Calu3 (cell line): ENCODE results near the gene MRPL46. TPM values are rescaled to one million over a fixed set of nuclear protein-coding genes. Genes with fewer than 3 reads are reported as not detected.
A peak's percentile ranks its signal among the peaks of the same experiment; 100 is the strongest.

Experiments
- BruUV-seq: library from RNA; stranded (reverse); fragments of 400-500 nt; replicated peaks from 2 replicates; lab custom pipeline; 2021; lab: Mats Ljungman, UMichigan
- CTCF ChIA-PET: fragments of 300-600 bp; sonication (Branson Sonifier 250); formaldehyde crosslinking; loops from one replicate; lab custom pipeline; 2022; ENCODE audit warnings: antibody characterized with exemption; lab: Charles Lee
- DNase-seq: peaks from one replicate; pipeline ENCODE4 v3.0.0; 2022
- H3K27ac Mint-ChIP-seq: one replicate; pipeline ENCODE4 v1.8.0; 2022; ENCODE audit warnings: mixed read lengths; ENCODE audit not compliant: unreplicated experiment
- H3K27me3 Mint-ChIP-seq: one replicate; pipeline ENCODE4 v1.8.0; 2022; ENCODE audit warnings: mixed read lengths; ENCODE audit not compliant: unreplicated experiment
- H3K36me3 Mint-ChIP-seq: one replicate; pipeline ENCODE4 v1.8.0; 2022; ENCODE audit warnings: mild to moderate bottlenecking, moderate library complexity, mixed read lengths; ENCODE audit not compliant: insufficient read depth, unreplicated experiment
- H3K4me1 Mint-ChIP-seq: one replicate; pipeline ENCODE4 v1.8.0; 2022; ENCODE audit warnings: mild to moderate bottlenecking, low read depth, mixed read lengths; ENCODE audit not compliant: unreplicated experiment
- H3K4me3 Mint-ChIP-seq: one replicate; pipeline ENCODE4 v1.8.0; 2022; ENCODE audit warnings: mild to moderate bottlenecking, low read depth, moderate library complexity, mixed read lengths; ENCODE audit not compliant: unreplicated experiment
- H3K9me3 Mint-ChIP-seq: one replicate; pipeline ENCODE4 v1.8.0; 2022; ENCODE audit warnings: low read depth, mixed read lengths; ENCODE audit not compliant: unreplicated experiment
- CTCF ChIP-seq: fragments of 200-600 bp; IDR thresholded peaks from one replicate; pipeline ENCODE4 v1.8.0; 2022; ENCODE audit warnings: antibody characterized with exemption; ENCODE audit not compliant: unreplicated experiment
- intact Hi-C: fragments of 100-400 bp; cut with micrococcal nuclease; formaldehyde crosslinking; loops from one replicate; pipeline ENCODE4 v1.10.0; 2022; ENCODE audit not compliant: unreplicated experiment
- total RNA-seq: library from RNA; stranded (reverse); gene quantifications from 2 replicates; pipeline ENCODE4 v1.2.3, GENCODE V29; 2022

MRPL46 gene
- total RNA-seq, 1 experiment from 2014 or later, result 47.6 TPM

DNA sequence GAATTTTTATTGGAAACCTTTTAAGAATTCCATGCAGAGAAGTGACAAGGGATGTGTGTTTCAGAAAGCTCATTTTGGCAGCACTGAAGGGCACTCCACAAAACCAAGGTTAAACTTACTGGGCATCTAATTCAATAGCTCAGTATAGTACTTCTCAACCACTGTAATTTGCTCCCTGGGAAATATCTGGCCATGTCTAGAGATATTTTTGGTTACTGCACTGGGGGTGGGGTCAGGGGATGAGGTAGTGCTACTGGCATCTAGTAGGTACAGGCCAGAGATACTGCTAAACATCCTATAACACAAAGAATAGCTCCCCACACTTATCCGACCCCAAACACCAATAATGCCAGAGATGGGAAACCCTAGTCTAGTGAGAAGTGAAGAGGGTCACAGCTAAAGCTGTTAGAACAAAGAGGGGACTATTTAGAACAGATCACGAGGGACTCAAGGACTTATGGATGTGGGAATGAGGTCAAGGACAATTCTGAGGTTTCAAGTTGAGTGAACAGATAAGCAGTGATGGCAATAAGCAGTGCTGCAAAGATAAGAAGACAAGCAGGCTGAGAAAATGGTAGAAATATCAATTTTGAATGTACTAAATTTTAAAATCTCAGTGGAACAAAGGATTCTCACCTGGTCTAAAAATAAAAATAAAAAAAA is 3.2 kb downstream of the MRPL46 start:
- CTCF ChIA-PET, result no interaction called here
- no peak for TF ChIP-seq CTCF
- Mint-ChIP-seq H3K36me3 (peaks cover 47% of the 10 kb centered on the region), H3K27me3 (no peaks in the 10 kb centered on the region), H3K9me3 (no peaks in the 10 kb centered on the region), H3K4me1 (peaks cover 12% of the 10 kb centered on the region), H3K4me3 (no peak overlapping the region), H3K27ac (no peak overlapping the region)
- no peak for DNase-seq
- intact Hi-C loops, result no loop called here
- no TSS peak for BruUV-seq

DNA sequence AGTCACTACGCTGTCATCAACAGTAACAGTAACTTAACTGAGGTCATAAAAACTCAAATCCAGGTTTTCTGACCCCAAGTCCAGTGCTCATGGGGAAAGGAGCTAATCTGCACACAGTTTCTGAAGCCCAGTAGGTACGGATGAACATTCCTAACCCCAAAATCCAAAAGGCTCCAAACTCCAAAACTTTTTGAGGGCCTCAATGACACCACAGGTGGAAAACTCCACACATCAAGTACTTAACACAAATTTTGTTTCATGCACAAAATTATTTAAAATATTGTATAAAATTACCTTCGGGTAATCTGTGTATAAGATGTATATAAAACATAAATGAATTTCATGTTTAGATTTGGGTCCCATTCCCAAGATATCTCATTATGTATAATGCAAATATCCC is 10.5 kb downstream of the MRPL46 start:
- TF ChIP-seq CTCF, result no peak
- BruUV-seq, result no TSS peak
- H3K36me3 Mint-ChIP-seq, result peaks cover 25% of the 10 kb centered on the region
- no peaks in the 10 kb centered on the region for H3K4me1 Mint-ChIP-seq
- H3K4me3 Mint-ChIP-seq, result no peak overlapping the region
- no peaks in the 10 kb centered on the region for H3K9me3 Mint-ChIP-seq
- H3K27ac Mint-ChIP-seq, result no peak overlapping the region
- peaks cover 2% of the 10 kb centered on the region for H3K27me3 Mint-ChIP-seq
- intact Hi-C loops, result no loop called here
- CTCF ChIA-PET, result no interaction called here
- DNase-seq, result no peak

DNA sequence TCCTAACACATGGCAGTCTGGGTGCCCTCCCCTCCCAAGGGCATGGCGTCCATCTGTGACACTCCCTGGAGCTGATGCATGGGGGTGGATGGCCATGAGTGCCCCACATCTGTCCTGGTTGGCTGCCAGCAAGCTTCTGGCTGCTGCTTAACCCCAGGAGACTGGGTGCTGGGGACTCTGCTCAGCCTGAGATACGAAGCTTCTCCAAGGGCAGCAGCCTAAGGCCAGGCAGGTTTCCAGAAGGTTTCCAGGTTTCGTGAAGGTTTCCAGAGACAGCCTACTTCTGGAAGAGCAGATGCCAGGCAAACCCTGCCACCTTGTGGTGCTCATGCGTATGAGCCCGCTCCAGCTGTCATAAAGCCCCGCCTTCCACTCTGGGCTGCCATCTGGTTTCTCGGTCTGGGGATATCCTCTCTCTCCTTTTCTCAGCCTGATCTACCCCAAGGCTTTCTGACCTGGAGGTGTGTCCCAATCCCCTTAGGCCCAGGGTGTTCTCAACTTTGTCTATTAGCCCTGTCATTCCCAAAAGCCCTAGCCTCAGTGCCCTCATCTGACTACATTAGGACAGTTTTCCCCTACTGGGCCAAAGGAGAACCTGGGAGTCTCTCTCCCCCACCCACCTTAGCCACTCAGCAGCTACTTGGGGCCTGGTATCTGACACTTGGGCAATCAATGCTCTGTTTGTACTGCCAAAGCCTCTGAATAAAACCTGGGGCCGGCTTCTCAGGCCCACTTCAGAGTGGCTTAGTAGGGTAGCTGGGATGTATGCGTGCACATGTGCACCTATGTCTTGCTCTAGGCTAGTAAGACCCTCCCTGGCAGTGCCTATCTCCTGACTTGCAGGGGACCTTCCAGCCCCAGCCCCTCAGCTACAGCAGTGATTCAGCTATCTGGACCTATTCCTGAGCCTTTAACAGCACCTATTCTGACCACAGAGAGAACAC is 12.0 kb downstream of the MRPL46 start:
- peak; percentile 66 for TF ChIP-seq CTCF
- DNase-seq, result peak; percentile 68
- peaks cover 18% of the 10 kb centered on the region for H3K27me3 Mint-ChIP-seq
- no TSS peak for BruUV-seq
- intact Hi-C loops, result loop anchor here (5.0 kb wide), 1 partner anchor 213 kb away; no protein-coding TSS in a partner anchor
- CTCF ChIA-PET, result interaction anchor here (1.2 kb wide), 1 partner anchor 12 kb away, joined by 6 read pairs; the partner anchor contains the start of genes MRPL46 and MRPS11
- H3K27ac Mint-ChIP-seq, result no peak overlapping the region
- no peaks in the 10 kb centered on the region for H3K4me1 Mint-ChIP-seq
- H3K4me3 Mint-ChIP-seq, result no peak overlapping the region
- no peaks in the 10 kb centered on the region for H3K9me3 Mint-ChIP-seq
- H3K36me3 Mint-ChIP-seq, result peaks cover 15% of the 10 kb centered on the region

DNA sequence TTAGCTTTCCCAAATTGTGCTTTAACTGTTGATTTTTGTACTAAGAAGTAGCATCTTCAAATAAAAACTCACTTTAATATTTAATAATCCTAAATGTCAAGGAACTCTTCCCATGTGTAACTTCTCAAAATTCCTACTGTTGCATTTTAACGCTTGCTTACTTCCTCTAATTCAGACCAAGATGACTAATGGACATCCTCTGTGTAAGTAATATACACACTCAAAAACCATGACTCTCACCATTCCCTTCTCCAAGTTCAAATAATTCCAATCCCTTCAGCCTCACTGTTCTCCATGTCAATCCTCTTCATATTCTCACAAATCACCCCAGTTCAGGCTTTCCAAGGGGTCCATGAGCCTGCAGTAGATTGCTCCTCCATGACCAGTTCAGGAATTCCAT is 13.0 kb downstream of the MRPL46 start:
- CTCF ChIA-PET, result no interaction called here
- DNase-seq, result no peak
- Mint-ChIP-seq H3K27ac (no peak overlapping the region), H3K36me3 (peaks cover 8% of the 10 kb centered on the region), H3K27me3 (peaks cover 21% of the 10 kb centered on the region), H3K4me1 (no peaks in the 10 kb centered on the region), H3K4me3 (no peak overlapping the region), H3K9me3 (no peaks in the 10 kb centered on the region)
- no peak for TF ChIP-seq CTCF
- BruUV-seq, result no TSS peak
- intact Hi-C loops, result loop anchor here (5.0 kb wide), 1 partner anchor 212 kb away; no protein-coding TSS in a partner anchor
